Prostate gland (tissue), 2 donors: ENCODE data around the gene IPO11.

ENCODE experiments used
- POLR2A ChIP-seq: fragments of 450-650 bp; IDR thresholded peaks from one replicate; pipeline ENCODE4 v1.6.1; 2016; ENCODE audit warnings: antibody characterized with exemption, mild to moderate bottlenecking
- POLR2AphosphoS5 ChIP-seq: sonication (generic); formaldehyde crosslinking; IDR thresholded peaks from one replicate; pipeline ENCODE4 v1.6.1; 2017; ENCODE audit warnings: antibody characterized with exemption
- TF ChIP-seq, protein P1 (sequence below), 4 experiments: fragments of 200-600 bp in 2 of 4; fragments of 450-650 bp in 2 of 4; sonication (generic) in 2 of 4; IDR thresholded peaks; 1 replicate in 3 of 4; 2 replicates in 1 of 4; pipeline ENCODE4 v1.5.1; 2016 to 2019; ENCODE audit warnings: antibody characterized with exemption in 4 of 4, mild to moderate bottlenecking in 2 of 4, moderate library complexity in 2 of 4

DNA sequence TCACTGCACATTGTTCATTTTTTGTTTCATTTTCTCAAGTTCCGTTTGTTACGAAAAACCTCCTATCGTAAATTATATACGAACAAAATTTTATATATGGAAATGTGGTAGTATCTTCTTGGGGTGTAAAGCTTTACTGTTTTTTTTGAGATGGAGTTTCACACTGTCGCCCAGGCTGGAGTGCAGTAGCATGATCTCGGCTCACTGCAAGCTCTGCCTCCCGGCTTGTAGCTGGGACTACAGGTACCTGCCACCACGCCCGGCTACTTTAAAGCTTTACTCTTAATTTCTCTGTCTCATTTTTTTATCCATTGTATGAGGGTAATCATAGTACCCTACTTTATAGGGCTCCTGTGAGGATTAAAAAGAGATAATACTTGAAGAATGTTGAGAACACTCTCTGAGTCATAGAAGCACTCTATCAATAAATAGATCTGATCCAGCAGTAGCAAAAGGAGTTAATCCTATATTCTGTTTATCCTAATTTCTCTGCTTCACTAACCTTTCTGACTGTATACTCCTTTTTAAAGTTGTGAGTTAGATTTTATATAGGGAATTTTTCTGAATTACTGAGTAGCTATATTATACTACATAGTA is 160.5 kb downstream of the IPO11 start:
- TF ChIP-seq POLR2AphosphoS5 (no peak), POLR2A (no peak)
- TF ChIP-seq, protein P1, sequence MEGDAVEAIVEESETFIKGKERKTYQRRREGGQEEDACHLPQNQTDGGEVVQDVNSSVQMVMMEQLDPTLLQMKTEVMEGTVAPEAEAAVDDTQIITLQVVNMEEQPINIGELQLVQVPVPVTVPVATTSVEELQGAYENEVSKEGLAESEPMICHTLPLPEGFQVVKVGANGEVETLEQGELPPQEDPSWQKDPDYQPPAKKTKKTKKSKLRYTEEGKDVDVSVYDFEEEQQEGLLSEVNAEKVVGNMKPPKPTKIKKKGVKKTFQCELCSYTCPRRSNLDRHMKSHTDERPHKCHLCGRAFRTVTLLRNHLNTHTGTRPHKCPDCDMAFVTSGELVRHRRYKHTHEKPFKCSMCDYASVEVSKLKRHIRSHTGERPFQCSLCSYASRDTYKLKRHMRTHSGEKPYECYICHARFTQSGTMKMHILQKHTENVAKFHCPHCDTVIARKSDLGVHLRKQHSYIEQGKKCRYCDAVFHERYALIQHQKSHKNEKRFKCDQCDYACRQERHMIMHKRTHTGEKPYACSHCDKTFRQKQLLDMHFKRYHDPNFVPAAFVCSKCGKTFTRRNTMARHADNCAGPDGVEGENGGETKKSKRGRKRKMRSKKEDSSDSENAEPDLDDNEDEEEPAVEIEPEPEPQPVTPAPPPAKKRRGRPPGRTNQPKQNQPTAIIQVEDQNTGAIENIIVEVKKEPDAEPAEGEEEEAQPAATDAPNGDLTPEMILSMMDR (IDR thresholded peaks at IDR 0.05) = no peak
